ENCODE results near the gene SYNE4. TPM values are rescaled to one million over a fixed set of nuclear protein-coding genes. Genes with fewer than 3 reads are reported as not detected.

SYNE4 gene
- total and polyA plus RNA-seq, 9 of the 15 experiments (the other 6 are each of a cell fraction or from before 2014, with no cell fraction given) = 0.03 to 0.65 (median 0.29) TPM

GRCh38 chr19:36054119-36054732, 45.6 kb upstream of the SYNE4 start, which contains the start of gene THAP8 (continued):
- TF ChIP-seq CHD2 (IDR thresholded peaks at IDR 0.05; ENCODE audit: low read depth, low read length) = peak; percentile 33; the same call in 1 of the 2 replicates
- no peak for TF ChIP-seq RBM15 (IDR thresholded peaks at IDR 0.05; ENCODE audit: insufficient read depth, low read length)
- TF ChIP-seq JUND (IDR thresholded peaks at IDR 0.05; ENCODE audit: borderline replicate concordance, low read depth, low read length) = peak; percentile 67; the same call in 1 of the 2 replicates
- peak; percentile 65; the same call in 1 of the 3 replicates for TF ChIP-seq JUND (tag; IDR thresholded peaks at IDR 0.05; ENCODE audit: borderline replicate concordance, low read depth, low read length)
- TF ChIP-seq HDAC3 (IDR thresholded peaks at IDR 0.05; ENCODE audit: borderline replicate concordance, partially characterized antibody) = no peak
- no peak for TF ChIP-seq ZNF586 (CRISPR knock-in tag; conservative IDR thresholded peaks at IDR 0.05)
- peak; percentile 46; the same call in 1 of the 2 replicates for TF ChIP-seq SMARCE1 (IDR thresholded peaks at IDR 0.05)
- no peak for TF ChIP-seq SRSF3 (IDR thresholded peaks at IDR 0.05; ENCODE audit: insufficient read depth, low read length)
- TF ChIP-seq ATF1 (CRISPR knock-in tag; IDR thresholded peaks at IDR 0.05) = peak; percentile 52; the same call in 1 of the 2 replicates
- TF ChIP-seq ATF1 (tag; IDR thresholded peaks at IDR 0.05) = peak; percentile 98
- TF ChIP-seq PKNOX1 (IDR thresholded peaks at IDR 0.05) = peak; percentile 92
- no peak for TF ChIP-seq ZNF707 (CRISPR knock-in tag; conservative IDR thresholded peaks at IDR 0.05)
- no peak for TF ChIP-seq ZNF609 (CRISPR knock-in tag; IDR thresholded peaks at IDR 0.05; ENCODE audit: borderline replicate concordance)
- TF ChIP-seq, protein P1, sequence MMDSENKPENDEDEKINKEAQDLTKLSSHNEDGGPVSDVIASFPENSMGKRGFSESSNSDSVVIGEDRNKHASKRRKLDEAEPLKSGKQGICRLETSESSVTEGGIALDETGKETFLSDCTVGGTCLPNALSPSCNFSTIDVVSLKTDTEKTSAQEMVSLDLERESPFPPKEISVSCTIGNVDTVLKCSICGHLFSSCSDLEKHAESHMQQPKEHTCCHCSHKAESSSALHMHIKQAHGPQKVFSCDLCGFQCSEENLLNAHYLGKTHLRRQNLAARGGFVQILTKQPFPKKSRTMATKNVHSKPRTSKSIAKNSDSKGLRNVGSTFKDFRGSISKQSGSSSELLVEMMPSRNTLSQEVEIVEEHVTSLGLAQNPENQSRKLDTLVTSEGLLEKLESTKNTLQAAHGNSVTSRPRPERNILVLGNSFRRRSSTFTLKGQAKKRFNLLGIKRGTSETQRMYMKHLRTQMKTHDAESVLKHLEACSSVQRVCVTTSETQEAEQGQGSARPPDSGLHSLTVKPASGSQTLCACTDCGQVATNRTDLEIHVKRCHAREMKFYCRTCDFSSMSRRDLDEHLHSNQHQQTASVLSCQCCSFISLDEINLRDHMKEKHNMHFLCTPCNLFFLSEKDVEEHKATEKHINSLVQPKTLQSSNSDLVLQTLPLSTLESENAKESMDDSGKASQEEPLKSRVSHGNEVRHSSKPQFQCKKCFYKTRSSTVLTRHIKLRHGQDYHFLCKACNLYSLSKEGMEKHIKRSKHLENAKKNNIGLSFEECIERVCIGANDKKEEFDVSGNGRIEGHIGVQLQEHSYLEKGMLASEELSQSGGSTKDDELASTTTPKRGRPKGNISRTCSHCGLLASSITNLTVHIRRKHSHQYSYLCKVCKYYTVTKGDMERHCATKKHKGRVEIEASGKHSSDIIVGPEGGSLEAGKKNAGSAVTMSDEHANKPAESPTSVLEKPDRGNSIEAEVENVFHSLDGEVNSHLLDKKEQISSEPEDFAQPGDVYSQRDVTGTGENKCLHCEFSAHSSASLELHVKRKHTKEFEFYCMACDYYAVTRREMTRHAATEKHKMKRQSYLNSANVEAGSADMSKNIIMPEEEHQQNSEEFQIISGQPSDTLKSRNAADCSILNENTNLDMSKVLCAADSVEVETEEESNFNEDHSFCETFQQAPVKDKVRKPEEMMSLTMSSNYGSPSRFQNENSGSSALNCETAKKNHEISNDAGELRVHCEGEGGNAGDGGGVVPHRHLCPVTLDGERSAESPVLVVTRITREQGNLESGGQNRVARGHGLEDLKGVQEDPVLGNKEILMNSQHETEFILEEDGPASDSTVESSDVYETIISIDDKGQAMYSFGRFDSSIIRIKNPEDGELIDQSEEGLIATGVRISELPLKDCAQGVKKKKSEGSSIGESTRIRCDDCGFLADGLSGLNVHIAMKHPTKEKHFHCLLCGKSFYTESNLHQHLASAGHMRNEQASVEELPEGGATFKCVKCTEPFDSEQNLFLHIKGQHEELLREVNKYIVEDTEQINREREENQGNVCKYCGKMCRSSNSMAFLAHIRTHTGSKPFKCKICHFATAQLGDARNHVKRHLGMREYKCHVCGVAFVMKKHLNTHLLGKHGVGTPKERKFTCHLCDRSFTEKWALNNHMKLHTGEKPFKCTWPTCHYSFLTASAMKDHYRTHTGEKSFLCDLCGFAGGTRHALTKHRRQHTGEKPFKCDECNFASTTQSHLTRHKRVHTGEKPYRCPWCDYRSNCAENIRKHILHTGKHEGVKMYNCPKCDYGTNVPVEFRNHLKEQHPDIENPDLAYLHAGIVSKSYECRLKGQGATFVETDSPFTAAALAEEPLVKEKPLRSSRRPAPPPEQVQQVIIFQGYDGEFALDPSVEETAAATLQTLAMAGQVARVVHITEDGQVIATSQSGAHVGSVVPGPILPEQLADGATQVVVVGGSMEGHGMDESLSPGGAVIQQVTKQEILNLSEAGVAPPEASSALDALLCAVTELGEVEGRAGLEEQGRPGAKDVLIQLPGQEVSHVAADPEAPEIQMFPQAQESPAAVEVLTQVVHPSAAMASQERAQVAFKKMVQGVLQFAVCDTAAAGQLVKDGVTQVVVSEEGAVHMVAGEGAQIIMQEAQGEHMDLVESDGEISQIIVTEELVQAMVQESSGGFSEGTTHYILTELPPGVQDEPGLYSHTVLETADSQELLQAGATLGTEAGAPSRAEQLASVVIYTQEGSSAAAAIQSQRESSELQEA (IDR thresholded peaks at IDR 0.05; ENCODE audit: low read depth) = no peak

Measured in K562 (cell line).